Astrocyte (in vitro differentiated cells and primary cell): ENCODE results near the gene PMEL. TPM values are rescaled to one million over a fixed set of nuclear protein-coding genes. Genes with fewer than 3 reads are reported as not detected.
"Not testable (repeated sequence)": the region's sequence is repeated elsewhere in the genome, so short reads cannot be mapped to it uniquely, and the experiment has no call there.

ENCODE experiments used
- DNase-seq: peaks from one replicate; pipeline ENCODE4 v3.0.0-alpha.2; 2010; ENCODE audit warnings: low read depth
- FAIRE-seq: peaks from 2 replicates; lab custom pipeline; 2011; peaks lifted over from hg19 to GRCh38; lab: Jason Lieb, UNC
- H2AFZ ChIP-seq: 2 replicates; pipeline ENCODE4 v1.6.0; 2012; ENCODE audit warnings: low read depth, low read length, inconsistent platforms
- H3K27ac ChIP-seq: 2 replicates; pipeline ENCODE4 v1.5.1; 2011; ENCODE audit warnings: low read depth, low read length, inconsistent platforms
- H3K27me3 ChIP-seq: 2 replicates; pipeline ENCODE4 v1.6.0; 2011; ENCODE audit warnings: low read length, inconsistent platforms; ENCODE audit not compliant: insufficient read depth
- H3K36me3 ChIP-seq: 2 replicates; pipeline ENCODE4 v1.5.1; 2011; ENCODE audit warnings: low read length, inconsistent platforms; ENCODE audit not compliant: insufficient read depth
- H3K4me1 ChIP-seq: 2 replicates; pipeline ENCODE4 v1.5.1; 2011; ENCODE audit warnings: low read length, inconsistent platforms; ENCODE audit not compliant: insufficient read depth
- H3K4me2 ChIP-seq: 2 replicates; pipeline ENCODE4 v1.6.0; 2012; ENCODE audit warnings: low read length, inconsistent platforms
- H3K4me3 ChIP-seq: 2 replicates; pipeline ENCODE4 v1.5.1; 2011; ENCODE audit warnings: low read depth, mild to moderate bottlenecking, low read length, inconsistent platforms; ENCODE audit not compliant: insufficient read depth
- H3K79me2 ChIP-seq: 2 replicates; pipeline ENCODE4 v1.6.0; 2012; ENCODE audit warnings: mild to moderate bottlenecking, low read length, inconsistent platforms; ENCODE audit not compliant: insufficient read depth
- H3K9ac ChIP-seq: 2 replicates; pipeline ENCODE4 v1.6.0; 2012; ENCODE audit warnings: mild to moderate bottlenecking, low read length, inconsistent platforms
- H3K9me3 ChIP-seq: 2 replicates; pipeline ENCODE4 v1.5.1; 2012; ENCODE audit warnings: low read depth, mild to moderate bottlenecking, low read length, inconsistent platforms; ENCODE audit not compliant: insufficient read depth
- H4K20me1 ChIP-seq: 2 replicates; pipeline ENCODE4 v1.6.0; 2012; ENCODE audit warnings: low read length, inconsistent platforms; ENCODE audit not compliant: insufficient read depth
- H3K27ac Mint-ChIP-seq: one replicate; pipeline ENCODE4 v1.8.0; 2021; ENCODE audit warnings: mild to moderate bottlenecking, mixed read lengths; ENCODE audit not compliant: unreplicated experiment
- H3K27me3 Mint-ChIP-seq: one replicate; pipeline ENCODE4 v1.8.0; 2021; ENCODE audit warnings: low read depth, mixed read lengths; ENCODE audit not compliant: unreplicated experiment
- H3K36me3 Mint-ChIP-seq: one replicate; pipeline ENCODE4 v1.8.0; 2021; ENCODE audit warnings: low read depth, mixed read lengths; ENCODE audit not compliant: unreplicated experiment
- H3K4me1 Mint-ChIP-seq: one replicate; pipeline ENCODE4 v1.8.0; 2021; ENCODE audit warnings: low read depth, mixed read lengths; ENCODE audit not compliant: unreplicated experiment
- H3K4me3 Mint-ChIP-seq: one replicate; pipeline ENCODE4 v1.8.0; 2021; ENCODE audit warnings: mild to moderate bottlenecking, moderate library complexity, mixed read lengths; ENCODE audit not compliant: unreplicated experiment
- H3K9me3 Mint-ChIP-seq: one replicate; pipeline ENCODE4 v1.8.0; 2021; ENCODE audit warnings: mild to moderate bottlenecking, mixed read lengths; ENCODE audit not compliant: unreplicated experiment
- CTCF ChIP-seq: IDR thresholded peaks from 2 replicates; pipeline ENCODE4 v1.5.1; 2011; ENCODE audit warnings: low read depth, mild to moderate bottlenecking, inconsistent platforms, low read length, moderate library complexity; ENCODE audit not compliant: insufficient read depth
- EZH2 ChIP-seq: IDR thresholded peaks from 2 replicates; pipeline ENCODE4 v1.6.1; 2012; ENCODE audit warnings: mild to moderate bottlenecking, low read length, inconsistent platforms; ENCODE audit not compliant: insufficient read depth
- total RNA-seq: library from RNA; stranded (reverse); gene quantifications from 2 replicates; pipeline ENCODE4 v1.2.1, GENCODE V29; 2021

PMEL gene
- total RNA-seq, 1 donor from 2014 or later, result 13.8 TPM

DNA sequence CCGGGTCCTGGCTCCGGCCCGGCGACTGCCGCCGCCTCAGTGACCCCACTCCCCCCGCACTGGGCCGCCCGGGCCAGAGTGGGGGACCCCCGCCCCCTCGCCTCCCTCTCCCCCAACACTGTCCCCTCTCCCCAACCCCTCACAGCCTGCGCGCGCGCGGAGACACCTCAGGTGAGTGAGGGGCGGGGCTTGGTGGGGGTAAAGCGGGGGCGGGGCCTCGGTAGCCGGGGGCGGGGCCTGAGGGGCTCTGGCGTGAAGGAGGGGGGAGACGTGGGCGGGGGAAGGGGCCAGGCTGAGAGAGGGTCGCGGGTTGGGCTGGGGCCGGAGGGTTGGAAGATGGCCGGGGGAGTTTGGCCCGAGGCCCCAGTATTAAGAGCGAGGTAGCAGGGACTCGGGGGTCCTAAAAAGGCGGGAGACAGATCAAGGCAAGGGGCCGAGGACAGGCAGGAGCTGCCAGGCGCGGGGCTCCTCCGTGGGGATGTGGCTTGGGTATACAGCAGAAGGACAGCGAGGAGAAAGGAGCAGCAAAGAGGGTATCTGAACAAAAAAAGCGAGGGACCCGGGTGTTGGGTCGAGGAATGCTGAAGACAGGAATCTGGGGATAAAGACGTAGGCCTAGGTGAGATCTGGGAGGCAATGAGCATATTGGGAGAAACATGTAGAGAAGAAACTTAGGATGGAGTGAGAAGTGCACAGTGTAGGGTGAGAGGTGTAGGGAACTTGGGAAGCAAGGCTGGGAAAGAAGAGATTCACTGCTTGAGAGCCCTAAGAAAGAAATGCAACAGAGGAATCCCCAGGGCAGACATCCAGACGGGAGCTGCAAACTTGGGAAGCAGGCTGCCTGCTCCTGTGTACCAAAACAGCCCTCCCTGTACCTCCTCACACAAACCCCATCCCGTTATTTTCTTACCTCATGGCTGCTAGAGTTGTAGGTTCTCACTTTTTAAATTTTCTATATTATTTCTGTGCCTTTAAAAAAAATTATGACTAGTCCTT lies 42.0 kb upstream of the PMEL start:
- FAIRE-seq, result no peak

GRCh38 chr12:56004211-56004610 lies 38.4 kb upstream of the PMEL start:
- H3K4me2 ChIP-seq, result no peak overlapping the region
- no peak overlapping the region for H3K27ac ChIP-seq
- no peak overlapping the region for H3K9ac ChIP-seq
- no peak overlapping the region for H2AFZ ChIP-seq
- no peaks in the 10 kb centered on the region for H4K20me1 ChIP-seq
- no peaks in the 10 kb centered on the region for H3K9me3 ChIP-seq
- no peak overlapping the region for H3K4me3 ChIP-seq
- H3K27ac Mint-ChIP-seq, result no peak overlapping the region
- no peaks in the 10 kb centered on the region for H3K4me1 ChIP-seq
- H3K9me3 Mint-ChIP-seq, result peaks cover 2% of the 10 kb centered on the region
- no peaks in the 10 kb centered on the region for H3K27me3 Mint-ChIP-seq
- peaks cover 5% of the 10 kb centered on the region for H3K36me3 ChIP-seq
- no peak for TF ChIP-seq CTCF
- TF ChIP-seq EZH2, result no peak
- peaks cover 21% of the 10 kb centered on the region for H3K36me3 Mint-ChIP-seq
- H3K79me2 ChIP-seq, result no peaks in the 10 kb centered on the region
- no peak overlapping the region for H3K4me3 Mint-ChIP-seq
- no peak for DNase-seq
- no peaks in the 10 kb centered on the region for H3K27me3 ChIP-seq
- FAIRE-seq, result no peak
- H3K4me1 Mint-ChIP-seq, result no peaks in the 10 kb centered on the region

More for the DNA sequence above, 42.0 kb upstream of the PMEL start:
- H3K27me3 Mint-ChIP-seq, result no peaks in the 10 kb centered on the region
- no peaks in the 10 kb centered on the region for H3K9me3 Mint-ChIP-seq
- Histone ChIP-seq H3K9me3 (no peaks in the 10 kb centered on the region), H4K20me1 (no peaks in the 10 kb centered on the region), H3K4me2 (peak overlapping the region; percentile 95), H3K27me3 (no peaks in the 10 kb centered on the region), H3K4me1 (no peaks in the 10 kb centered on the region), H3K4me3 (peak overlapping the region; percentile 72), H3K79me2 (no peaks in the 10 kb centered on the region), H3K36me3 (peaks cover 2% of the 10 kb centered on the region), H3K9ac (peak overlapping the region; percentile 76), H2AFZ (peak overlapping the region; percentile 65), H3K27ac (peak overlapping the region; percentile 27)
- H3K36me3 Mint-ChIP-seq, result peaks cover 14% of the 10 kb centered on the region
- DNase-seq, result no peak
- peak overlapping the region; percentile 84 for H3K4me3 Mint-ChIP-seq
- peaks cover 16% of the 10 kb centered on the region for H3K4me1 Mint-ChIP-seq
- TF ChIP-seq CTCF (no peak), EZH2 (no peak)
- no peak overlapping the region for H3K27ac Mint-ChIP-seq

DNA sequence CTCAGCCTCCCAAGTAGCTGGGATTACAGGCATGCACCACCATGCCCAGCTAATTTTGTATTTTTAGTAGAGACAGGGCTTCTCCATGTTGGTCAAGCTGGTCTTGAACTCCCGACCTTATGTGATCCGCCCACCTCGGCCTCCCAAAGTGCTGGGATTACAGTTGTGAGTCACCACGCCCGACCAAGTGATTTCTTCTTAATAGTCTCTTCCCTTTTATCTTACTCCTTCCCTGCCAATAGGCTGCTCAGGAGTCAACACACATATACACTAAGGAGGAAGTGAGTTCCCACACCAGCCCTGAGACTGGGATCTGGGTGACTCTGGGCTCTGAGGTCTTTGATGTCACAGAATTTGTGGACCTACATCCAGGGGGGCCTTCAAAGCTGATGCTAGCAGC lies 37.5 kb upstream of the PMEL start:
- not testable (repeated sequence) for H4K20me1 ChIP-seq, H3K9me3 ChIP-seq, DNase-seq, H3K4me2 ChIP-seq, H3K27ac Mint-ChIP-seq, H3K4me3 ChIP-seq, H2AFZ ChIP-seq, H3K27me3 ChIP-seq, H3K4me1 Mint-ChIP-seq, H3K4me3 Mint-ChIP-seq, FAIRE-seq, H3K9me3 Mint-ChIP-seq, H3K36me3 ChIP-seq, H3K9ac ChIP-seq, H3K79me2 ChIP-seq, H3K27me3 Mint-ChIP-seq, H3K27ac ChIP-seq, H3K4me1 ChIP-seq
- peaks cover 21% of the 10 kb centered on the region for H3K36me3 Mint-ChIP-seq
